ENCODE measurements around the gene SWAP70.
A peak's percentile ranks its signal among the peaks of the same experiment; 100 is the strongest.

SWAP70 gene

DNA sequence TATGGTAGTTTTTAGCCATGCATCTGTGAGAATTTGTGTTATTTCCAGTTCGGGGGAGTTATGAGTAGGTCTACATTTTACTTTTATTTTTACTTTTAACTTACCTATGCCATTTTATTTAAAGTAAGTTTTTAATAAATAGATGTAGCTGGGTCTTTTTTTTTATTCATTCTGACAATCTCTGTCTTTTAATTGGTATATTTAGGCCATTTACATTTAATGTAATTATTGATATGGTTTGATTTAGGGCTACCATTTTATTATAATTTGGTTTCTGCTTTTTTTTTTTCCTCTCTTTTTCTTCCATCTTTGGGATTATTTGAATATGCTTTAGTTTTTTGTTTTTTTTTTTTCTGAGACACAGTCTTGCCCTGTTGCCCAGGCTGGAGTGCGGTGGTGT lies 1.9 kb downstream of the SWAP70 start:
- H3K4me3 Mint-ChIP-seq: peak overlapping the region; percentile 74 to 91 (median 87)
- peaks cover 6% of the 10 kb centered on the region for H3K4me1 Mint-ChIP-seq
- H3K36me3 Mint-ChIP-seq (ENCODE audit: low read depth): peaks cover 19% of the 10 kb centered on the region
- peaks cover 11% of the 10 kb centered on the region for H3K9me3 Mint-ChIP-seq
- TF ChIP-seq, protein P1, sequence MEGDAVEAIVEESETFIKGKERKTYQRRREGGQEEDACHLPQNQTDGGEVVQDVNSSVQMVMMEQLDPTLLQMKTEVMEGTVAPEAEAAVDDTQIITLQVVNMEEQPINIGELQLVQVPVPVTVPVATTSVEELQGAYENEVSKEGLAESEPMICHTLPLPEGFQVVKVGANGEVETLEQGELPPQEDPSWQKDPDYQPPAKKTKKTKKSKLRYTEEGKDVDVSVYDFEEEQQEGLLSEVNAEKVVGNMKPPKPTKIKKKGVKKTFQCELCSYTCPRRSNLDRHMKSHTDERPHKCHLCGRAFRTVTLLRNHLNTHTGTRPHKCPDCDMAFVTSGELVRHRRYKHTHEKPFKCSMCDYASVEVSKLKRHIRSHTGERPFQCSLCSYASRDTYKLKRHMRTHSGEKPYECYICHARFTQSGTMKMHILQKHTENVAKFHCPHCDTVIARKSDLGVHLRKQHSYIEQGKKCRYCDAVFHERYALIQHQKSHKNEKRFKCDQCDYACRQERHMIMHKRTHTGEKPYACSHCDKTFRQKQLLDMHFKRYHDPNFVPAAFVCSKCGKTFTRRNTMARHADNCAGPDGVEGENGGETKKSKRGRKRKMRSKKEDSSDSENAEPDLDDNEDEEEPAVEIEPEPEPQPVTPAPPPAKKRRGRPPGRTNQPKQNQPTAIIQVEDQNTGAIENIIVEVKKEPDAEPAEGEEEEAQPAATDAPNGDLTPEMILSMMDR (IDR thresholded peaks at IDR 0.05; ENCODE audit: unreplicated experiment in 3 of 3): no peak
- no peak overlapping the region for H3K27ac Mint-ChIP-seq
- H3K27me3 Mint-ChIP-seq (ENCODE audit: low read depth): peaks cover 13% of the 10 kb centered on the region

DNA sequence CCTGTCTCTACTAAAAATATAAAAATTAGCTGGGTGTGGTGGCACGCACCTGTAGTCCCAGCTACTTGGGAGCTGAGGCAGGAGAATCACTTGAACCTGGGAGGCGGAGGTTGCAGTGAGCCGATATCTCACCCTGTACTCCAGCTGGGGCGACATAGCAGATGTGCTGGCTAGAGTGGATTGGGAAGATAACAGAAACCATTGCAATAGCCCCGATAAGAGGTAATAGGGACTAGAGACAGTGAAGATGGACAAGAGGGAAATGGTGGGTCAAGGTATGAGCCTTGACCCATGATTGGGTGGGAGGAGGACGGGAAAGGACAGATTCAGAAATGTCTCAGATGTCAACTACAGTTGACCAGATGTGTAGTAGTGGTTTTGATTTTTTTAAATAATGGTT lies 6.1 kb downstream of the SWAP70 start:
- no peaks in the 10 kb centered on the region for H3K4me1 Mint-ChIP-seq
- no peaks in the 10 kb centered on the region for H3K27me3 Mint-ChIP-seq (ENCODE audit: low read depth)
- H3K4me3 Mint-ChIP-seq: no peak overlapping the region
- peaks cover 11% of the 10 kb centered on the region for H3K9me3 Mint-ChIP-seq
- no peak overlapping the region for H3K27ac Mint-ChIP-seq
- peaks cover 19% of the 10 kb centered on the region for H3K36me3 Mint-ChIP-seq (ENCODE audit: low read depth)
- TF ChIP-seq, protein P1 (IDR thresholded peaks at IDR 0.05; ENCODE audit: unreplicated experiment in 3 of 3): no peak

GRCh38 chr11:9672288-9672916 lies 8.5 kb downstream of the SWAP70 start:
- TF ChIP-seq, protein P1 (IDR thresholded peaks at IDR 0.05; ENCODE audit: unreplicated experiment in 3 of 3): no peak

DNA sequence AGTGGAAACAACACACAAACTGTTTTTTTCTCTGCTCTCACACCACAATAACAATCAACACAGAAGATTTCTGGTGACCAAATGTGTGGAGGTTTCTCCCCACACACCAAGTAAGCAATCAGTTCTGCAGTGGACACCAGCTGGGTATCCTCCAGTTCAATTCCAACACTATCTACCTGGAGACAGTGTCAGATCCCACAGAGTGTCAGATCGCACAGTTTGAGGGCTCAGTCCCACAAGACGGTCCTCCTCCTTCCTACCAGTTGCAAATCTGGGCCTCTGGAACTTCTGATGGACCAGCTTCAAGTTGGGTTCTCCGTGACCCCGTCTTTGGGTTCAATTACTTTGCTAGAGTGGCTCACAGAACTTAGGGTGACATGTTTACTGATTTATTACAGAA lies 9.0 kb downstream of the SWAP70 start:
- Mint-ChIP-seq H3K27ac (no peak overlapping the region), H3K27me3 (ENCODE audit: low read depth) (no peaks in the 10 kb centered on the region), H3K4me1 (no peaks in the 10 kb centered on the region), H3K36me3 (ENCODE audit: low read depth) (peaks cover 4% of the 10 kb centered on the region), H3K9me3 (peaks cover 2% of the 10 kb centered on the region), H3K4me3 (no peak overlapping the region)
- TF ChIP-seq, protein P1 (IDR thresholded peaks at IDR 0.05; ENCODE audit: unreplicated experiment in 3 of 3): no peak

More at GRCh38 chr11:9672288-9672916, 8.5 kb downstream of the SWAP70 start:
- H3K27me3 Mint-ChIP-seq (ENCODE audit: low read depth): no peaks in the 10 kb centered on the region
- H3K27ac Mint-ChIP-seq: no peak overlapping the region
- peaks cover 6% of the 10 kb centered on the region for H3K36me3 Mint-ChIP-seq (ENCODE audit: low read depth)
- no peaks in the 10 kb centered on the region for H3K4me1 Mint-ChIP-seq
- peaks cover 2% of the 10 kb centered on the region for H3K9me3 Mint-ChIP-seq
- no peak overlapping the region for H3K4me3 Mint-ChIP-seq

GRCh38 chr11:9675691-9676090 lies 11.8 kb downstream of the SWAP70 start:
- Mint-ChIP-seq H3K4me3 (no peak overlapping the region), H3K9me3 (no peaks in the 10 kb centered on the region), H3K36me3 (ENCODE audit: low read depth) (no peaks in the 10 kb centered on the region), H3K27me3 (ENCODE audit: low read depth) (no peaks in the 10 kb centered on the region), H3K27ac (peak overlapping the region in 1 of 3 experiments; percentile 1), H3K4me1 (no peaks in the 10 kb centered on the region)
- TF ChIP-seq, protein P1 (IDR thresholded peaks at IDR 0.05; ENCODE audit: unreplicated experiment in 3 of 3): no peak

- H3K9me3 Mint-ChIP-seq: no peaks in the 10 kb centered on the region
- H3K27me3 Mint-ChIP-seq (ENCODE audit: low read depth): no peaks in the 10 kb centered on the region
- no peak overlapping the region for H3K4me3 Mint-ChIP-seq
- no peaks in the 10 kb centered on the region for H3K4me1 Mint-ChIP-seq
- no peak overlapping the region for H3K27ac Mint-ChIP-seq
- H3K36me3 Mint-ChIP-seq (ENCODE audit: low read depth): no peaks in the 10 kb centered on the region
- TF ChIP-seq, protein P1 (IDR thresholded peaks at IDR 0.05; ENCODE audit: unreplicated experiment in 3 of 3): no peak
Observed at GRCh38 chr11:9677951-9678350, 14.1 kb downstream of the SWAP70 start.

Data from nephron (organoid).